Glomerular visceral epithelial cell (primary cell): ENCODE results near the gene ITGB8.

Experiments
- DNase-seq: peaks from one replicate; pipeline ENCODE4 v3.0.0-alpha.2; 2016; ENCODE audit errors: extremely low spot score

Gene ITGB8

GRCh38 chr7:20340839-20341238 lies 10.1 kb downstream of the ITGB8 start:
- DNase-seq = no peak

GRCh38 chr7:20343205-20343604 lies 12.5 kb downstream of the ITGB8 start:
- no peak for DNase-seq

GRCh38 chr7:20343941-20344340 lies 13.2 kb downstream of the ITGB8 start:
- DNase-seq = no peak

GRCh38 chr7:20344396-20344795 lies 13.7 kb downstream of the ITGB8 start:
- DNase-seq = no peak

- no peak for DNase-seq
These were observed 15.9 kb downstream of the ITGB8 start for GRCh38 chr7:20346577-20346976.

GRCh38 chr7:20347680-20348079 lies 17.0 kb downstream of the ITGB8 start:
- no peak for DNase-seq

- no peak for DNase-seq
These were observed 17.6 kb downstream of the ITGB8 start for GRCh38 chr7:20348125-20348807.

- DNase-seq = no peak
These were observed 19.8 kb downstream of the ITGB8 start for GRCh38 chr7:20350518-20350951.

GRCh38 chr7:20350996-20351692 lies 20.4 kb downstream of the ITGB8 start:
- no peak for DNase-seq

- DNase-seq = no peak
These were observed 21.2 kb downstream of the ITGB8 start for GRCh38 chr7:20351901-20352300.

GRCh38 chr7:20352573-20353306 lies 22.0 kb downstream of the ITGB8 start:
- DNase-seq = peak; percentile 58

GRCh38 chr7:20354610-20355528 lies 24.2 kb downstream of the ITGB8 start:
- no peak for DNase-seq

GRCh38 chr7:20358106-20358505 lies 27.4 kb downstream of the ITGB8 start:
- DNase-seq = no peak

- DNase-seq = no peak
These were observed 28.1 kb downstream of the ITGB8 start for GRCh38 chr7:20358762-20359282.

GRCh38 chr7:20359341-20359963 lies 28.8 kb downstream of the ITGB8 start:
- no peak for DNase-seq

GRCh38 chr7:20362574-20363253 lies 32.0 kb downstream of the ITGB8 start:
- no peak for DNase-seq

- no peak for DNase-seq
These were observed 34.0 kb downstream of the ITGB8 start for GRCh38 chr7:20364571-20365196.

GRCh38 chr7:20365486-20365885 lies 34.8 kb downstream of the ITGB8 start:
- no peak for DNase-seq

GRCh38 chr7:20374399-20374798 lies 43.7 kb downstream of the ITGB8 start:
- no peak for DNase-seq

GRCh38 chr7:20376796-20377195 lies 46.1 kb downstream of the ITGB8 start:
- DNase-seq = no peak
